ENCODE results near the gene TMEM179.
A peak's percentile ranks its signal among the peaks of the same experiment; 100 is the strongest.
"Not testable (repeated sequence)": the region's sequence is repeated elsewhere in the genome, so short reads cannot be mapped to it uniquely, and the experiment has no call there.

TMEM179 gene

DNA sequence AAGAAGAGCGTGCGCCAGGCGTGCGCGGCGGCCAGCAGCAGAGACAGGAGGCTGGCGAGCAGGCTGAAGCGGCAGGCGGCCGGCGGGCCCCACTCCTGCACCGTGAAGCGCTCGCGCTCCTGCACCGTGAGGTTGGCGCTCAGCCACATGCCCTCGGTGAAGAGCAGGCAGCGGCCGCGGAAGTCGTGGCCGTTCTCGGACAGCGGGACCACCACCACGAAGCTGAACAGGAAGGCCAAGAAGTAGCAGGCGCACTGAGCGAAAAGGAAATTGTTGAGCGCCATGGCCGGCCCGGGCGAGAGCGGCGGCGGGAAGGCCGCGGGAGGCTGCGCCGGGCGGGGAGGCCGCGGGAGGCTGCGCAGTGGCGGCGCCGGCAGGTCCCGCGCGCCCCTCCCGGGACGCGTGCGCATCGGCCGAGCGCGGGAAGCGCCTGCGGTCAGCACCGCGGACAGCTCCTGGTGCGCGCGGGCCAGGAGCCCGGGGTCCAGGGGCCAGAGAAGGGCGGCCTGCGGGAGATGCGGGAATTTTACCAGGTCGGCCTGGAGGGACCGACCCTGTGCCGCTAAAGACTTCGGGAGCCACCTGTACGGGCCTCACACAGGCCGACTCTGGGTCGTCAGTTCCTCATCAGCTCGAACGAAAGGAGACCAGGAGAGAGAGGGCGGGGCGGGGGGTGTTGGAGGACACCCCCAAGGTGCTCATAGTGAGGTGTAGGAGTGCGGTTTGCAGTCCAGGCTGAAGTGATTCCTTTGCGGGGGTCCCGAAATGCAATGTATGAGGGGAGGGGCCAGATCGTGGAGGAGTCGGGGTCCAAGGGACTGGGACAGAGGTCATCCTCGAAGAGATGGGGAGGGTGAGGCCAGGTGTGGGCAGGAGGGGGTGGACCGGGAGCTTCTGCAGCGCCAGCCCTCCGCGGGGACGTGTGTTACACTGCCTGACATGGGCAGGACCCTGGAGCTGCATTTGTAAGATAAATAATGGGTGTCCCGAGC is at the start of gene TMEM179:
TMEM179 (minus strand) TSS at position 315 of the 992 bp plus-strand sequence; CDS start at position 284, 31 bp downstream.
- DNase-seq: no peak

DNA sequence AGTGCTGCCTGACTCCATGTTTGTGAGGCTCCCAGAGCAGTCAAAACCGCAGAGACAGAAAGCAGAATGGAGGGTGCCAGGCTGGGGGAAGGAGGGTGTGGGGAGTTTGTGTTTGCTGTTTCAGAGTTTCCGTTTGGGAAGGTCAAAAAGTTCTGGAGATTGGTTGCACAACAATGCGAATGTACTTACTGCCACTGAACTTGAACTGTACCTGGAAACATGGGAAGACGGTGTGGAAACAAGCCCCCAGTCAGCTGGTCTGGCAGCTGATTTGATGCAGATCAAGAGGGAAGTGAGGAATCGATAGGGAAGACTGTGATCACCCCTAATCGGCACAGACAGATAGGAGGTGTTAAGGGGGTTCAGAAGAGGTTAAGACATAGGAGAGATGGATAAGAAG is 49.5 kb upstream of the TMEM179 start:
- DNase-seq: no peak

DNA sequence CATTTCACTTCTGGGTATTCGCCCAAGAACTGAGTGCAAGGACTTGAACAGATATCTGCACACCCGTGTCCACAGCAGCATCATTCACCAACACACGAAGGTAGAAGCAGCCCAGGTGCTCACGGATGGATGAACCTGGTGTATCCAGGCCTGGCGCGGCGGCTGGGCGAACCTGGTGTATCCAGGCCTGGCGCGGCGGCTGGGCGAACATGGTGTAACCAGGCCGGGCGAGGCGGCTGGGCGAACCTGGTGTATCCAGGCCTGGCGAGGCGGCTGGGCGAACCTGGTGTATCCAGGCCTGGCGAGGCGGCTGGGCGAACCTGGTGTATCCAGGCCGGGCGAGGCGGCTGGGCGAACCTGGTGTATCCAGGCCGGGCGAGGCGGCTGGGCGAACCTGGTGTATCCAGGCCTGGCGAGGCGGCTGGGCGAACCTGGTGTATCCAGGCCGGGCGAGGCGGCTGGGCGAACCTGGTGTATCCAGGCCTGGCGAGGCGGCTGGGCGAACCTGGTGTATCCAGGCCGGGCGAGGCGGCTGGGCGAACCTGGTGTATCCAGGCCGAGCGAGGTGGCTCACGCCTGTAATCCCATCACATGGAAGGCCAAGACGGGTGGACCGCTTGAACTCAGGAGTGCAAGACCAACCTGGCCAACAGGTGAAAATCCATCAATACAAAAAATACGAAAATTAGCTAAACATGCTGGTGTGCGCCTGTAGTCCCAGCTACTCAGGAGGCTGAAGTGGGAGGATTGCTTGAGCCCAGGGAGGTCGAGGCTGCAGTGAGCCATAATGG is 48.8 kb upstream of the TMEM179 start:
- DNase-seq: not testable (repeated sequence)

DNA sequence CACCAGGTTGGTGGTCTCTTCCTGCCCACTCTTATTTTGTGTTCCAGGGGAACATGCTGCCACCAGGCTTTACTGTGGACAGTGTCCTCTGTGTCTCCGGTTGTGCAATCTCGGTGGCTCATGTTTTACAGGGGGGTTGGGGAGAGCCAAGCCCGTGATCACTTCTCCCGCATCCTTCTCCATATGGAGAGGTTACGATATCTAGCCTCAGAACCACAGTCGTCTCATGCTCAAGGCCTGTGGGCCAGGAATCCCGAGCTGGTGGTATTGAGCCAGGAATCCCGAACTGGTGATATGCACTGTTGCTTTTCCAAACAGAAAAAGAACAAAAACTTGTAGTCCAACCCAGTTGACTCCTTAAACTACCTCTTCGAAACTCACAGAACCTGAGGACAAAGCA is 47.8 kb upstream of the TMEM179 start:
- no peak for DNase-seq

DNA sequence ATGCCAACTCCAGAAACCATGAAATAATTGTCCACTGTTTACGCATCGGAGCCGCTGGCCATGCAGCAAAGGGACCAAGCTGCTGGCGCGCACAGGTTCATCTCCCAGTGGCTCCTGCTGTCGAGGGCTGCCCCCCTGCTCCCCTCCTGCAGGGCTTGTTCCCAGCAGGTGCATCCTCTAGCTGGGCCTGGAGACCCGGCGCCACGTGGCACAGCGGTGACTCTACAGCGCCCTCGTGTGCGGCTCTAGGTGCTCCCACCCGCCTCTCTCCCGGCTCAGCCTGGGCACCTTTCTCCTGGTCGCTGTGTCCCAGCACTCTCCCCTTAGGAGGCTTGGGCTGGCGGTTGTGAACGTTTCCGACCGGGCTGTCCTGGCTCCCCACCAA is 47.3 kb upstream of the TMEM179 start:
- DNase-seq: no peak

DNA sequence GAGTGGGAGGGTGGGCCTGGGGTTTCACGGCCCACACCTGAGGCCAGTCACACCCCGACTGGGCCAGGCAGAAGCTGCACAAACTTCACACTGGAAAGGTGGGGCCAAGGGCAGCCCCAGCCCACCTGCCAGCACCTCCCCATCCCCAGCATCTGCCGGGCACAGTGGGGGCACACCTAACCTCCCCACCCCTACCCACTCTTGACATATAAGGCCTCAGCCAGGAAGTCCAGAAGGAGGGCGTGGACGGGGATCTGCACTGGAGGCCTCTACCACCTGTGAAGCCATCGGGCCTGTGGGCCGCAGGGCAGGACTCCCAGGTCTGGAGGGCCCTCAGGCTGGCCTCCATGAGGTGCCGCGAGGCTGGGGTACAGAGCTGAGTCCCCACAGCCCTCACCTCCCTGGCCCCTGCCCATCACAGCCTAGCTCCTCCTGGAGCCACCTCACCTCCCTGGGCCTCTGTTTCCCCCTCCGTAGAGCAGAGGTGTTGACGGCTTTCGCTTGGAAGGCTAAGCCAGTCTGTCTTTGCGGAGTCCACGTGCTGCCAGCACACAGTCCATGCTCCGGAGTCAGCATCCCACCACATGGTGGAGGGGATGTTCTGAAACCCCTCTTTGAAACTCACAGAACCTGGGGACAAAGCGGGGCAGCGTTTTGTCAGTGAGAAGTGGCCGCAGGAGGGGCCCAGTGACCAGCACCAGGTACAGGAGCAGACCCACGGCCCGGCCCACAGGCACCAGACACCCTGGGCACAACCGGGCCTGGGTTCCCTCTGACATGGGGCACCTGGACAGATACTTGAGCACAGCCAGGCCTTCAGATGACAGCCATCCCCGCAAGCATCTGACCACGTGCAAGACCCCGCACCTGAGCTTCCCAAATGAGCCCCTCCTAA is 46.7 kb upstream of the TMEM179 start:
- no peak for DNase-seq

DNA sequence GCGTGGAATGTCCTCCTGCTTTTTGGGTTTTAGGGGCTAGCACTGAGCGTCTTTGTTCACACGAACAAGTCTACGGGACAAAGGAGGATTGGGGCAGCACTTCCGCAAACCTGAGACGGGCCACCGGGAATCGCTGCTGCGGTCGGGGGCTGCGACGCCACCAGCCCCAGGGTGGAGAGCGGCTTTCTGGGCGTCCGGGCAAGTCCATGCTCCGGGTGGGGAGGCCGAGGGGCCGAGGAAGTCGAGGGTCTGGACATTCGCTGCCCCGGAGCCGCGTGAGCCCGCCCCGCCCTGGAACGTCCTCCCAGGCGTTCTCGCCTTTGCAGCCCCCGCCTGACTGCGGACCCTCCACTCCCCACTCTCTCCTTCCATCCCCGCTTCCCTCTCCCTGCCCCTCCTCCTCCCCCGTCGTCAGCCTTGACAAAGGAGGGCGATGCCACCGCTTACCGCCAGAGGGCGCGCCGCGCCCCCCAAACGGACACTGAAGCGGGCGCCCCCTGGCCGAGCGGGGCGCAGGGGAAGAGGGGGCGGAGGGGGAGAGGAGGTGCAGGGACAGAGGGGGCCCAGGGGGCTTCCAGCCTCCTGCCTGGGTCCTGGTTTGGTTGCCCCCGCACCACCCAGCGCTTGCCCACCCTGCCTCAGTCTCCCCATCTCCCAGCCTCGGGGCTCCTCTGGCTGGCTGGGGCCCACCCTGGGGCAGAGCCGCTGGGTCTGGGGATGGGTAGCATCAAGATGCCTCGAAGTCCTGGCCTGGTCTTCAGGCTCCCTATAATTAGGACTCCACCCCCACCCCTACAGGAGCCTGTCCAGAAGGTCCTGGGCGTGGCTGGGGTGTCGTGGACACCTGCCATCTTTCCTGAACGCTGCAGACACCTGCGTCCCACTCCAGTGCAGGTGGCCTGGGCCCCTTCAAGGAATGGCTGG is 45.7 kb upstream of the TMEM179 start:
- DNase-seq: peak; percentile 60

DNA sequence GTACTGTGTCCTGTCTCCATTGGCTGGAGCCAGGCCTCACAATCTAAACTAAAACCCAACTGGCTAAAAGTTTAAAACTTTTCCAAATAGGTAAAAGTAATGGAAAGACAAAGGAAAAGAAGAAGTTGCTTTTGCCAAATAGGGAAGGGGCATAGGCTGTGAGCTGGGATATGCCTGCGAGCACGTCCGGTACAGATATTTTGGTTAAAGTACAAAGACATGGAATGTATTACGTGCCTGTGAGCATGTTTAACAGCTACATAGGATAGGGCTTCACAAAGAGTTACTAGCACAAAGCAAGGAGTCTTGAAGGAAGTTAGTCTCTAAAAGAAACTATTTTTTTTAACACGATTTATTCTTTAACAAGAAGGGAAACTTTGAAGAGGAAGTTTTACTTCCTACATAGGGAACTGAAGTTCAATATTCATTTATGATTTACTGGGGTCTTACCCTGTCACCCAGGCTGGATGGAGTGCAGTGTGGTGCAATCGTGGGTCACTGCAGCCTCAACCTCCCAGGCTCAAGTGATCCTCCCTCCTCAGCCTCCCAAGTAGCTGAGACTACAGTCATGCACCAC is 43.0 kb upstream of the TMEM179 start:
- no peak for DNase-seq

DNA sequence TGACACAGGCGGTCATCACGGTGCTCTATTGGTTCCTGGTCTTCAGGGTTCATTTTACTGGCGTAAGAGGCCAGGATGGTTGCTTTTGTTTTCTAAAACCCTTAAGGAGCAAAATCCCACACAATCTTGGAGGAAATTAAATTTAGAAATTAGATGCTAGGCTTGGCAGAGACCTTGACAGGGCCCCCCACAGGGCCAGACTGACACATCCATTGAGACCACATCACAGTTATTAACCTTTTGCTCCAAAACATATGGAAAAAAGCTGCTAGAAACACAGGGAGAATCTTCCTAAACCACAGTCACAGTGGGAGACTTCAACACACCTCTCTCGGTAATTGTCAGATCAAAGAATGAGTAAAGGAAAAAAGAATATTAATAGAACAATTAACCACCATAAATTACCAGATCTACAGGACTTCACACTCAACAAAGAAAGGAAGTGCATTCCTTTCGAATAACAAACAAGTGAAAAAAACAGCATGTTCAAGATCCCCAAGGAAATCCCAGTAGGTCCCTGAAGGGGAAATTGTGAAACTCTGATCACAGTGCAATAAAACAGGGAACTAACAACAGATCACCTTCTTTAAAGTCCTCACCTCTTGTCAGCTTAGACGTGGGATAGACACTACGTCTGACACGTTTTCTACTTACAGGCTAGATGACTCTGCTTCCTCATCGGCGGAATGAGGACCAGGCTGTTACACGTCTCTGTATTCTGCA is 40.2 kb upstream of the TMEM179 start:
- DNase-seq: no peak

DNA sequence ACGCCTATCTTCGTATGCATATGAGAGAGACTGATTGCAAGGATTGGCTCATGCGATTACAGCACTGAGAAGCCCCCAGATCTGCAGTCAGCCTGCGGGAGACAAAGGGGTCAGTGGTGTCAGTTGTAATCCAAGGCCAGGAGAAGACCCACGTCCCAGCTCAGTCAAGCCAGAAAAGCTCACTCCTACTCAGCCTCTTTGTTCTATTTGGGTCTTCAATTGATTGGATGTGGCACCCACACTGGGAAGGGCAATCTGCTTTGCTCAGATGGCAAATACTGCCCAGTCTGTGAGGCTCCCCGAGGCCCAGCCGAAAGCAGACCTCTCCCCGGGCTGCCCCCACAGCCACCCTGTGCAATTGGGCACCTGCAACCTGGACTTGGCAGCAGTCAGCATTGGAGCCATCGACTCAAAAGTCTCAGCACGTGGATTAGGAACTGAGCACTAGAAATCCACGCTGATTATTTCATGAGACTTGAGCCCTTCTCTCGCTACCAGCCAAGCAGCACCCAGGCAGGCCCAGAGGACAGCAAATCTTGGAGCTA is 39.6 kb upstream of the TMEM179 start:
- no peak for DNase-seq

DNA sequence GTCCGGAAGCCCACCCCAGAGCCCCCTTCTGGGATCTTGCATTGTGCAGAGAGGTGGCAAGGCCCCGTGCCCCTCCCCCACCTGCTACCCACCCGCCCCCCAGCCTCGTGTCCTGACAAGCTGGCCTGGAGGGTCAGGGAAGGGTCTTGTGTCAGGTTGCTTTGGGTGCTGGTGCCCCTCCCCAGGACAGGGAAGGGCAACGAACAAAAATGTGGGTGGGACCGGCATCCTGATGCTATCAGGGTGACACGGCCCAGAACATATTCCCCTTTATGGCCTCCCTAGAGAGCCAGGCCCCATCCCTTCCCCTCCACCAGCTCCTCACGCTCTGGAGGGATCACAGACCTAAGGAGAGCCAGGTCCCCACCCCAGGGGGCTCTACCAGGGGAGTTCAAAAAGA is 38.7 kb upstream of the TMEM179 start:
- DNase-seq: no peak

DNA sequence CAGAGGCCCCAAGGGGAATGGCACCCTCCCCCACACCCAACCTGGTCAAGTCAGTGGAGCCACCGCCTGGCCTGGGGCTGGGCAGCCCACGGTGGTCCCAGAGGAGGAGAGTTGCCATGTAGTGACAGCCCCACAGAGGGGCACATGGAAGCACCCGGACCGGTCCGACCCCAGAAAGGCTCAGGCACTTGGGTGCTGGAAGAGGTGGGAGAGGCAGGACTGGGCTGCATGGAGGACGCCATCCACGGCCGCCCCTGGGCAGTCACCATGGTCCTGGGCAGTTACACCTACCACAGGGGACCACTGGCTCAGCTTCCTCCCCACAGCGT is 37.9 kb upstream of the TMEM179 start:
- DNase-seq: no peak

DNA sequence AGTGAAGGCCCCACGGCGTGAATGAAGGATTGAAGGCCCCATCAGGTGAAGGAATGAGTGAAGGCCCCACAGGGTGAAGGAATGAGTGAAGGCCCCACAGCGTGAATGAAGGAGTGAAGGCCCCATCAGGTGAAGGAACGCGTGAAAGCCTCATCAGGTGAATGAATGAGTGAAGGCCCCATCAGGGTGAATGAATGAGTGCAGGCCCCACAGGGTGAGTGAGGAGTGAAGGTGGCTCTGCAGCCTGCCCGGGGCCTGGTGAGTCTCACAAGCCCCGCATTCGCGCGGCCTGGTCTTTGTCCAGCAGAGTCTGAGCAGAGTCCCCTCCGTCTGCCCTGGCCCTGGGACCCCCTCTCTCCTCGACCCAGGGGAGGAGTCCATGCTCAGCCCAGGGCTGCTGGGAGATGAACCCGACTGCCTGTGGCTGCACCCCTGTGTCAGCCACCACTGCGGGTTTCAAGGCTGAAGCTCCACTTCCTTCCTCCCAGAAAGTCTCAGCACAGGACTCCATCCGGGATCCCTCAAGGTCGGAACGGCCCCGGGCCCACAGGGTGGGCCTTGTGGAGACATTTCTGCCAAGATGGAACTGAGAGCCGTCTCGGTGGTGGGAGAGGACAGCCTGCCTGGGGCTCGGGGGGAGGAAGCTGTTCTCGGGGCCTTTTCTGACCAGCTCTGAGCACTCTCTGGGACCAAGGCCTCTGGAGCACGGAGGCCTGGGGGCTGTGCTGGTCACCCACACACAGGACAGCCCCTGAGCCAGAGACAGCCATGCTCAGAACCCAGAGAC is 37.4 kb upstream of the TMEM179 start:
- no peak for DNase-seq

DNA sequence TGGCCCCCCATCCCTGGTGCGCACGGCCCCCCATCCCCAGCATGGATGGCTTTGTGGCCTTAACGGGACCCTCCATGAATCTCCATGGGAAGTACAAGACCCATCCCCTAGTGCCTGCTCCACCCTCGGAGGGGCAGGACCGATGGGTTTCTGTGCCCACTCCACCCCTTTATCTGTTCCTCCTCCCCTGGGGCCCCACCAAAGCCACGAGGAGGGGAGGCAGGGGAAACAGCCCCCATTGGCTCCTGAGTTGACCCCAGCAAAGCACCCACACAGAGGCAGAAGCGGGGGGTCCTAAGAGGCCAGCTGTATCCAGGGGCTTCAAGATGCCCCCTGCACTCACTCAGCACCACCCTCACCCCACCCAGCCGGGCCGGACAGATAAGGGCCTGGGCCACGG is 36.1 kb upstream of the TMEM179 start:
- no peak for DNase-seq

DNA sequence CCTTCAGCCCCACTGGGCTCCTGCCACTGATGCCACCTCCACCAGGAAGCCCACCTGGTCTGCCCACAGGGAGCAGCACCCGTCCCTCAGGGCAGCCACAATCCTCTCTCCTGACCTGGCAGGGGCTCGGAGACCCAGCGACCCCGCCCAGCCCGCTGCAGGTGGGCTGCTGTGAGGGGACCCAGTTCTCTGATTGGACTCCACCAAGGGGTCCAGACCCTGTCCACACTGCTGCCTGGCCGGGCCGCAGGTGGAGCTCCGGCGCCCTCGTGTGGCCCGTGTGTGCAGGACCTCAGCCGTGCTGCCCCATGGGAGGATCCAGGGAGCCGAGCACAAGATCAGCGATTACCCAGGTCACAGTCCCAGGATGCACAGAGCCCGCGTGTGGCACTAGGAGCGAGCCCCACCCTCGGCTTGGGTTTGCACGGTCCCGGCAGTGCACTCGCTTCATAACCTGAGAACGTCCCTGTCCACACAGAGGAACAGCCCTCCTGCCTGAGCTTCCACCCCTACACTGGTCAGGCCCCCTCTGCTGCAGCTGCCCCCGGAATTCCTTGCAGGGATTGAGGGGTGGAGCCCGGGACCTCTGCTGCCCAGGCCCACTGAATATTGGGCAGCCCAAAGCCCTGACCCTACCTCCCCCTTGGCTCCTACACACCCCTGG is 35.4 kb upstream of the TMEM179 start:
- DNase-seq: peak; percentile 49

DNA sequence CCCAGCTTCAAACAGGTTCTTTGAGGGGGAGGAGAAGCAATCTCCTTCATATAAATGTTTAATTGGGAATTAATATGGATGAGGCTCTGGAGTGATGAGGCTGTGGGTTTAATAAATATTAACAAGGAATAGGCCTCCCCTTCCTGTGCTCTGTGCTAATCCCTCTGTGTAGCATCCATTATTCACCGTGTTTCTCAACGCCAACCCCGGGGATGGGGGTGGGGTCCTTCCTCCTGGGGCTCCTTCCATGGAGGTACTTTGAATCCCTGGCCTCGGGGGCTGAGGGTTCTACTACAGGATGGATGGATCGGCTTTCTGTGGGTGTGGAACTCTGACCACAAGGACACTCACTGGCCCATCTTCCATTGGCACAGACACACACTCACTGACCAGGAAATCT is 34.9 kb upstream of the TMEM179 start:
- DNase-seq: no peak

DNA sequence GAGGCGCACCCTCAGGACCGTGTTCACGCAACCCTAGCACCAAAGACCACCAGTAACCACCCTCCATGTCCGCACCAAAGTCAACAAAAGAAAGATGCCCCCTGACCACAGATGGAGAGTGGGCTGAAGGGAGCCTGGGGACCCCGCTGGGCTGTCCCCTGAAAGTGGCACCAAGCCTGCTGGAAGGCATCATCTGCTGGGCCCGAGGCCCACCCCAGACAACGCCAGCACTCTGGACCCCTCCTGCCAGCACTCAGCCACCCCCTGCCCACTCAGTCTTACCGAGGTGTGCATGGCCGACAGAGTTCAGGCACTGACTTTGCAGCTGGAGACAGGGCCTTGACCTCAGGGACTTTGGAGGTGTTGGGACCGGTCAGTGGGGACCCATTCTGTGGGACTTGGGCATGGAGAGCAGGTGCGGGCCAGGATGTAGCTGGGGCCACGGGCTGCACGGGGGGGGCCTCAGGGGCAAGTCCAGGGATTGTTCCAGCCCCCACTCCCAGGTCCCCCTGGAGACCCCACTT is 34.4 kb upstream of the TMEM179 start:
- no peak for DNase-seq

DNA sequence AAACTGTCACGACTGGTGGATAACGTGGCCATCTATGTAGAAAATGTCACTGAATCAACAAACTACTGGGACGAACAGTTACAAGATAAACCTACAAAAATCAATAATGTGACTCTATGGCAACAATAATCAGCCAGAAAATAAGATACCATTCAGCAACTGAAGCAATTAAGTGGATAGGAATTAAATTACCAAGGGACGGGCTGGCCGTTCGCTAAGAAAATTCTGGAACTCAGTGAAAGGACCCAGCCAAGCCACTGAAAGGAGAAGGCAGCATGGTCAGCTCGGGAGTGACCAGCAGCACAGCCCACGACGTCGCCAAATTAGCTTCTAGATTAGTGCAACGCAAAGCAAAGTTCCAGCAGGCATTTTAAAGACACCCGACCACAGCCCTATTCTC is 33.6 kb upstream of the TMEM179 start:
- no peak for DNase-seq

DNA sequence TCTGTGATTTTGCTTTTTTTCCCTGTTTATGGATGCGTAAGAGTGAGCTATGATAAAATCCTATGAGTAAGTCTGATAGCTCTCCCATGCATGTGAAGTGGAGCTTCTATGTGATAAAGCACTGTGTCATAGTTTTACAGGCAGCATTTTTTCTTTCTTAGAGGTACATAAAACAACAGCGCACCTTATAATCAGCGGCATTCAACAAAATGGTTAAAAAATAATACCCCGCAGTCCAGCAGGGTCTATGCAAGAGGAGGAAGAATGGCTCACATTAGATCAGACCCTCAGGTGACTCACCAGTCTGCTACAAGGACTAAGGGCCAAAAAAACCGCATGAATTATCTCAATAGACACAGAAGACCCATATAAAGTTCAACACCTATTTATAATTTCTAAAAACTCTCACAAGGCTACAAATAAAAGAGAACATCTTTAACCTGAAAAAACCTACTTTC is 33.0 kb upstream of the TMEM179 start:
- DNase-seq: no peak
